Measurements from ENCODE around the gene GTPBP1. TPM values are rescaled to one million over a fixed set of nuclear protein-coding genes. Genes with fewer than 3 reads are reported as not detected.

Gene GTPBP1
- total and polyA plus RNA-seq, 2 of the 13 experiments (the other 11 are each of a cell fraction or from before 2014, with no cell fraction given) = 22.3 to 27.0 TPM

GRCh38 chr22:38656256-38657044 is 49.3 kb upstream of the GTPBP1 start, which contains the start of the genes CBY1 and FAM227A (continued):
- TF ChIP-seq EP300 (IDR thresholded peaks at IDR 0.05; ENCODE audit: low read depth in 2 of 2, low read length in 2 of 2) = no peak
- no peak for TF ChIP-seq EP300 (CRISPR knock-in tag; IDR thresholded peaks at IDR 0.05; ENCODE audit: borderline replicate concordance)
- peak; percentile 81; the same call in 1 of the 2 replicates for TF ChIP-seq ZNF446 (CRISPR knock-in tag; IDR thresholded peaks at IDR 0.05)
- TF ChIP-seq FOSL2 (CRISPR knock-in tag; IDR thresholded peaks at IDR 0.05) = no peak
- TF ChIP-seq PRDM15 (CRISPR knock-in tag; IDR thresholded peaks at IDR 0.05) = 0 out of 2 replicates have a peak, but pooled peaks have one; percentile 21
- TF ChIP-seq ZFP36L1 (CRISPR knock-in tag; IDR thresholded peaks at IDR 0.05) = no peak
- no peak for TF ChIP-seq ZC3H13 (CRISPR knock-in tag; IDR thresholded peaks at IDR 0.05)
- TF ChIP-seq, protein P1, sequence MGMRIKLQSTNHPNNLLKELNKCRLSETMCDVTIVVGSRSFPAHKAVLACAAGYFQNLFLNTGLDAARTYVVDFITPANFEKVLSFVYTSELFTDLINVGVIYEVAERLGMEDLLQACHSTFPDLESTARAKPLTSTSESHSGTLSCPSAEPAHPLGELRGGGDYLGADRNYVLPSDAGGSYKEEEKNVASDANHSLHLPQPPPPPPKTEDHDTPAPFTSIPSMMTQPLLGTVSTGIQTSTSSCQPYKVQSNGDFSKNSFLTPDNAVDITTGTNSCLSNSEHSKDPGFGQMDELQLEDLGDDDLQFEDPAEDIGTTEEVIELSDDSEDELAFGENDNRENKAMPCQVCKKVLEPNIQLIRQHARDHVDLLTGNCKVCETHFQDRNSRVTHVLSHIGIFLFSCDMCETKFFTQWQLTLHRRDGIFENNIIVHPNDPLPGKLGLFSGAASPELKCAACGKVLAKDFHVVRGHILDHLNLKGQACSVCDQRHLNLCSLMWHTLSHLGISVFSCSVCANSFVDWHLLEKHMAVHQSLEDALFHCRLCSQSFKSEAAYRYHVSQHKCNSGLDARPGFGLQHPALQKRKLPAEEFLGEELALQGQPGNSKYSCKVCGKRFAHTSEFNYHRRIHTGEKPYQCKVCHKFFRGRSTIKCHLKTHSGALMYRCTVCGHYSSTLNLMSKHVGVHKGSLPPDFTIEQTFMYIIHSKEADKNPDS (CRISPR knock-in tag; IDR thresholded peaks at IDR 0.05) = no peak
- no peak for TF ChIP-seq ZNF180 (CRISPR knock-in tag; IDR thresholded peaks at IDR 0.05; ENCODE audit: borderline replicate concordance, low read depth)
- no peak; the same call in 1 of the 2 replicates for TF ChIP-seq ZBTB38 (CRISPR knock-in tag; IDR thresholded peaks at IDR 0.05)
- no peak for TF ChIP-seq MXD1 (CRISPR knock-in tag; IDR thresholded peaks at IDR 0.05)
- no peak for TF ChIP-seq GABPA (IDR thresholded peaks at IDR 0.05; ENCODE audit: low read depth, low read length)
- TF ChIP-seq GABPA (CRISPR knock-in tag; IDR thresholded peaks at IDR 0.05; ENCODE audit: low read depth) = no peak
- TF ChIP-seq ZNF709 (CRISPR knock-in tag; IDR thresholded peaks at IDR 0.05) = peak; percentile 82; the same call in 1 of the 2 replicates
- no peak; the same call in 1 of the 2 replicates for TF ChIP-seq KAT7 (CRISPR knock-in tag; IDR thresholded peaks at IDR 0.05; ENCODE audit: borderline replicate concordance)
- TF ChIP-seq U2AF1 (optimal IDR thresholded peaks at IDR 0.05; ENCODE audit: low read depth, low read length) = no peak
- 0 out of 2 replicates have a peak, but pooled peaks have one; percentile 30 for TF ChIP-seq ARNTL (CRISPR knock-in tag; IDR thresholded peaks at IDR 0.05)
- no peak for TF ChIP-seq DNMT1 (CRISPR knock-in tag; IDR thresholded peaks at IDR 0.05)
- peak; percentile 49; the same call in 1 of the 2 replicates for TF ChIP-seq ZNF670 (CRISPR knock-in tag; IDR thresholded peaks at IDR 0.05; ENCODE audit: borderline replicate concordance)
- no peak for TF ChIP-seq ZSCAN25 (CRISPR knock-in tag; IDR thresholded peaks at IDR 0.05)
- no peak for TF ChIP-seq SRSF1 (optimal IDR thresholded peaks at IDR 0.05; ENCODE audit: low read depth, low read length)
- TF ChIP-seq ATRX (CRISPR knock-in tag; IDR thresholded peaks at IDR 0.05; ENCODE audit: borderline replicate concordance) = no peak
- TF ChIP-seq NCOA2 (CRISPR knock-in tag; IDR thresholded peaks at IDR 0.05) = no peak
- no peak for TF ChIP-seq ONECUT2 (CRISPR knock-in tag; IDR thresholded peaks at IDR 0.05)
- peak; percentile 74 for TF ChIP-seq RBFOX2 (IDR thresholded peaks at IDR 0.05; ENCODE audit: low read depth, low read length)
- no peak for TF ChIP-seq NCOA1 (CRISPR knock-in tag; IDR thresholded peaks at IDR 0.05)
